K562 (cell line): ENCODE results near the gene DMD.

Source experiments
- CHD2 ChIP-seq: IDR thresholded peaks from 2 replicates; pipeline ENCODE4 v1.6.1; 2011; ENCODE audit warnings: low read depth, low read length
- EZH2 ChIP-seq: IDR thresholded peaks from 2 replicates; pipeline ENCODE4 v1.6.1; 2012; ENCODE audit warnings: low read depth, mild to moderate bottlenecking, inconsistent platforms, low read length, borderline replicate concordance
- FOXK2 ChIP-seq, 2 experiments: fragments of 450-650 bp; IDR thresholded peaks in 1 of 2; conservative IDR thresholded peaks in 1 of 2; 2 replicates each; pipeline ENCODE4 v1.6.1; 2016; ENCODE audit warnings: low read depth in 2 of 2, mild to moderate bottlenecking in 1 of 2
- HNRNPL ChIP-seq: fragments of 200-400 bp; formaldehyde crosslinking; IDR thresholded peaks from 2 replicates; pipeline ENCODE4 v1.6.1; 2017; ENCODE audit warnings: low read depth, mild to moderate bottlenecking, low read length
- JUNB ChIP-seq: fragments of 450-650 bp; formaldehyde crosslinking; conservative IDR thresholded peaks from 2 replicates; pipeline ENCODE4 v1.4.0; 2020; ENCODE audit warnings: mild to moderate bottlenecking
- MTA1 ChIP-seq: fragments of 450-650 bp; IDR thresholded peaks from 2 replicates; pipeline ENCODE4 v1.6.1; 2017; ENCODE audit warnings: borderline replicate concordance
- SP2 ChIP-seq: IDR thresholded peaks from 2 replicates; pipeline ENCODE4 v1.6.1; 2011; ENCODE audit warnings: mild to moderate bottlenecking, low read depth, low read length, moderate library complexity; ENCODE audit not compliant: poor library complexity, severe bottlenecking; ENCODE audit errors: extremely low read depth
- SRSF7 ChIP-seq: fragments of 200-400 bp; formaldehyde crosslinking; optimal IDR thresholded peaks from 2 replicates; pipeline ENCODE3; 2017; ENCODE audit warnings: mild to moderate bottlenecking, low read depth, low read length
- YY1 ChIP-seq, 3 experiments: IDR thresholded peaks; 2 replicates each; pipeline ENCODE4 v1.6.1; 2011; ENCODE audit warnings: low read length in 2 of 3, mild to moderate bottlenecking in 2 of 3, moderate library complexity in 2 of 3, borderline replicate concordance in 1 of 3, control low read depth in 1 of 3, low read depth in 1 of 3; ENCODE audit not compliant: insufficient read depth in 3 of 3, insufficient replicate concordance in 2 of 3, control insufficient read depth in 1 of 3, insufficient read length in 1 of 3; ENCODE audit errors: extremely low read depth in 1 of 3
- ZNF354B ChIP-seq: fragments of 250-450 bp; sonication (Bioruptor Pico); IDR thresholded peaks from 2 replicates; pipeline ENCODE4 v1.4.0; 2020
- TF ChIP-seq, protein P1 (sequence below): sonication (generic); formaldehyde crosslinking; IDR thresholded peaks from 2 replicates; pipeline ENCODE4 v1.8.1; 2022; ENCODE audit warnings: missing genetic modification reagents
- TF ChIP-seq, protein P2 (sequence below): sonication (generic); formaldehyde crosslinking; IDR thresholded peaks from 2 replicates; pipeline ENCODE4 v1.8.0; 2023; ENCODE audit warnings: missing genetic modification reagents, mild to moderate bottlenecking, borderline replicate concordance
- TF ChIP-seq, protein P3 (sequence below): sonication (generic); formaldehyde crosslinking; IDR thresholded peaks from 2 replicates; pipeline ENCODE4 v1.8.1; 2023; ENCODE audit warnings: mild to moderate bottlenecking, missing genetic modification reagents
- TF ChIP-seq, protein P4 (sequence below), 3 experiments: IDR thresholded peaks in 2 of 3; conservative IDR thresholded peaks in 1 of 3; 2 replicates each; pipeline ENCODE4 v1.5.1; 2011 to 2012; ENCODE audit warnings: low read length in 3 of 3, mild to moderate bottlenecking in 3 of 3, control low read depth in 2 of 3, improper control_type of control experiment in 1 of 3, inconsistent platforms in 1 of 3, low read depth in 1 of 3, mixed read lengths in 1 of 3, moderate library complexity in 1 of 3; ENCODE audit not compliant: insufficient read depth in 2 of 3

DNA sequence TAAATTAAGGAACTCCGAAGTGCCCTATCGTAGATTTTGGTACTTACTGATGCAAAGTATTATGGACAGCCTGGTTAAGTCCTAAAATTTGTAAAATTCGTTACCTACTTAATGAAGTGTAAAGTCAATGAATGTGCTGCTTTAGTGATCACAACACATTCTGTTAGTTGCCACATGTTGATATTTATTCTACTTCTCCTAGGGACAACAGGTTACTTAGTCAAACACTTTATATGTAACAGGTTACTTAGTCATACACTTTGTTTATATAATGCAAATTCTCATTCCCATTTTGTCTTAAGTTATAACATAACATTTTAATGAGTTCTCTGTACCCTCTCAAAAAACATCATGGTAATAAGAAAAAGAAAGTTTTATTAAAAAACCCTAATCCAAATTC is 1496.6 kb downstream of the DMD start:
- TF ChIP-seq FOXK2 (conservative IDR thresholded peaks at IDR 0.05 in 1 of 2, IDR thresholded peaks at IDR 0.05 in 1 of 2; ENCODE audit: low read depth in 2 of 2) (no peak), CHD2 (no peak), SP2 (no peak), SRSF7 (no peak), ZNF354B (CRISPR knock-in tag) (no peak), MTA1 (no peak), HNRNPL (no peak), JUNB (CRISPR knock-in tag) (no peak), YY1 (IDR thresholded peaks at IDR 0.05; ENCODE audit: borderline replicate concordance in 1 of 3, control insufficient read depth in 1 of 3, extremely low read depth in 1 of 3, insufficient read depth in 3 of 3, insufficient read length in 1 of 3, insufficient replicate concordance in 2 of 3, low read depth in 1 of 3, low read length in 2 of 3) (no peak), EZH2 (no peak)
- TF ChIP-seq, protein P1, sequence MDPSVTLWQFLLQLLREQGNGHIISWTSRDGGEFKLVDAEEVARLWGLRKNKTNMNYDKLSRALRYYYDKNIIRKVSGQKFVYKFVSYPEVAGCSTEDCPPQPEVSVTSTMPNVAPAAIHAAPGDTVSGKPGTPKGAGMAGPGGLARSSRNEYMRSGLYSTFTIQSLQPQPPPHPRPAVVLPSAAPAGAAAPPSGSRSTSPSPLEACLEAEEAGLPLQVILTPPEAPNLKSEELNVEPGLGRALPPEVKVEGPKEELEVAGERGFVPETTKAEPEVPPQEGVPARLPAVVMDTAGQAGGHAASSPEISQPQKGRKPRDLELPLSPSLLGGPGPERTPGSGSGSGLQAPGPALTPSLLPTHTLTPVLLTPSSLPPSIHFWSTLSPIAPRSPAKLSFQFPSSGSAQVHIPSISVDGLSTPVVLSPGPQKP (CRISPR knock-in tag) = no peak
- TF ChIP-seq, protein P2, sequence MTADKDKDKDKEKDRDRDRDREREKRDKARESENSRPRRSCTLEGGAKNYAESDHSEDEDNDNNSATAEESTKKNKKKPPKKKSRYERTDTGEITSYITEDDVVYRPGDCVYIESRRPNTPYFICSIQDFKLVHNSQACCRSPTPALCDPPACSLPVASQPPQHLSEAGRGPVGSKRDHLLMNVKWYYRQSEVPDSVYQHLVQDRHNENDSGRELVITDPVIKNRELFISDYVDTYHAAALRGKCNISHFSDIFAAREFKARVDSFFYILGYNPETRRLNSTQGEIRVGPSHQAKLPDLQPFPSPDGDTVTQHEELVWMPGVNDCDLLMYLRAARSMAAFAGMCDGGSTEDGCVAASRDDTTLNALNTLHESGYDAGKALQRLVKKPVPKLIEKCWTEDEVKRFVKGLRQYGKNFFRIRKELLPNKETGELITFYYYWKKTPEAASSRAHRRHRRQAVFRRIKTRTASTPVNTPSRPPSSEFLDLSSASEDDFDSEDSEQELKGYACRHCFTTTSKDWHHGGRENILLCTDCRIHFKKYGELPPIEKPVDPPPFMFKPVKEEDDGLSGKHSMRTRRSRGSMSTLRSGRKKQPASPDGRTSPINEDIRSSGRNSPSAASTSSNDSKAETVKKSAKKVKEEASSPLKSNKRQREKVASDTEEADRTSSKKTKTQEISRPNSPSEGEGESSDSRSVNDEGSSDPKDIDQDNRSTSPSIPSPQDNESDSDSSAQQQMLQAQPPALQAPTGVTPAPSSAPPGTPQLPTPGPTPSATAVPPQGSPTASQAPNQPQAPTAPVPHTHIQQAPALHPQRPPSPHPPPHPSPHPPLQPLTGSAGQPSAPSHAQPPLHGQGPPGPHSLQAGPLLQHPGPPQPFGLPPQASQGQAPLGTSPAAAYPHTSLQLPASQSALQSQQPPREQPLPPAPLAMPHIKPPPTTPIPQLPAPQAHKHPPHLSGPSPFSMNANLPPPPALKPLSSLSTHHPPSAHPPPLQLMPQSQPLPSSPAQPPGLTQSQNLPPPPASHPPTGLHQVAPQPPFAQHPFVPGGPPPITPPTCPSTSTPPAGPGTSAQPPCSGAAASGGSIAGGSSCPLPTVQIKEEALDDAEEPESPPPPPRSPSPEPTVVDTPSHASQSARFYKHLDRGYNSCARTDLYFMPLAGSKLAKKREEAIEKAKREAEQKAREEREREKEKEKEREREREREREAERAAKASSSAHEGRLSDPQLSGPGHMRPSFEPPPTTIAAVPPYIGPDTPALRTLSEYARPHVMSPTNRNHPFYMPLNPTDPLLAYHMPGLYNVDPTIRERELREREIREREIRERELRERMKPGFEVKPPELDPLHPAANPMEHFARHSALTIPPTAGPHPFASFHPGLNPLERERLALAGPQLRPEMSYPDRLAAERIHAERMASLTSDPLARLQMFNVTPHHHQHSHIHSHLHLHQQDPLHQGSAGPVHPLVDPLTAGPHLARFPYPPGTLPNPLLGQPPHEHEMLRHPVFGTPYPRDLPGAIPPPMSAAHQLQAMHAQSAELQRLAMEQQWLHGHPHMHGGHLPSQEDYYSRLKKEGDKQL (CRISPR knock-in tag) = no peak
- TF ChIP-seq, protein P3, sequence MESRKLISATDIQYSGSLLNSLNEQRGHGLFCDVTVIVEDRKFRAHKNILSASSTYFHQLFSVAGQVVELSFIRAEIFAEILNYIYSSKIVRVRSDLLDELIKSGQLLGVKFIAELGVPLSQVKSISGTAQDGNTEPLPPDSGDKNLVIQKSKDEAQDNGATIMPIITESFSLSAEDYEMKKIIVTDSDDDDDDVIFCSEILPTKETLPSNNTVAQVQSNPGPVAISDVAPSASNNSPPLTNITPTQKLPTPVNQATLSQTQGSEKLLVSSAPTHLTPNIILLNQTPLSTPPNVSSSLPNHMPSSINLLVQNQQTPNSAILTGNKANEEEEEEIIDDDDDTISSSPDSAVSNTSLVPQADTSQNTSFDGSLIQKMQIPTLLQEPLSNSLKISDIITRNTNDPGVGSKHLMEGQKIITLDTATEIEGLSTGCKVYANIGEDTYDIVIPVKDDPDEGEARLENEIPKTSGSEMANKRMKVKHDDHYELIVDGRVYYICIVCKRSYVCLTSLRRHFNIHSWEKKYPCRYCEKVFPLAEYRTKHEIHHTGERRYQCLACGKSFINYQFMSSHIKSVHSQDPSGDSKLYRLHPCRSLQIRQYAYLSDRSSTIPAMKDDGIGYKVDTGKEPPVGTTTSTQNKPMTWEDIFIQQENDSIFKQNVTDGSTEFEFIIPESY = no peak
- TF ChIP-seq, protein P4, sequence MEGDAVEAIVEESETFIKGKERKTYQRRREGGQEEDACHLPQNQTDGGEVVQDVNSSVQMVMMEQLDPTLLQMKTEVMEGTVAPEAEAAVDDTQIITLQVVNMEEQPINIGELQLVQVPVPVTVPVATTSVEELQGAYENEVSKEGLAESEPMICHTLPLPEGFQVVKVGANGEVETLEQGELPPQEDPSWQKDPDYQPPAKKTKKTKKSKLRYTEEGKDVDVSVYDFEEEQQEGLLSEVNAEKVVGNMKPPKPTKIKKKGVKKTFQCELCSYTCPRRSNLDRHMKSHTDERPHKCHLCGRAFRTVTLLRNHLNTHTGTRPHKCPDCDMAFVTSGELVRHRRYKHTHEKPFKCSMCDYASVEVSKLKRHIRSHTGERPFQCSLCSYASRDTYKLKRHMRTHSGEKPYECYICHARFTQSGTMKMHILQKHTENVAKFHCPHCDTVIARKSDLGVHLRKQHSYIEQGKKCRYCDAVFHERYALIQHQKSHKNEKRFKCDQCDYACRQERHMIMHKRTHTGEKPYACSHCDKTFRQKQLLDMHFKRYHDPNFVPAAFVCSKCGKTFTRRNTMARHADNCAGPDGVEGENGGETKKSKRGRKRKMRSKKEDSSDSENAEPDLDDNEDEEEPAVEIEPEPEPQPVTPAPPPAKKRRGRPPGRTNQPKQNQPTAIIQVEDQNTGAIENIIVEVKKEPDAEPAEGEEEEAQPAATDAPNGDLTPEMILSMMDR (IDR thresholded peaks at IDR 0.05 in 2 of 3, conservative IDR thresholded peaks at IDR 0.05 in 1 of 3; ENCODE audit: insufficient read depth in 2 of 3, low read depth in 1 of 3, low read length in 3 of 3) = no peak
